Stimulated activated CD4-positive, alpha-beta T cell treated with anti-CD3 and anti-CD28 coated beads, Interleukin-15, amount 100 ng/mL, for 24 hours (primary cell): Measurements from ENCODE around the gene DEFB125.
A peak's percentile ranks its signal among the peaks of the same experiment; 100 is the strongest.
"Not testable (repeated sequence)": the region's sequence is repeated elsewhere in the genome, so short reads cannot be mapped to it uniquely, and the experiment has no call there.

Experiments
- DNase-seq: peaks from one replicate; pipeline ENCODE4 v3.0.0-alpha.2; 2020

DEFB125 gene, protein sequence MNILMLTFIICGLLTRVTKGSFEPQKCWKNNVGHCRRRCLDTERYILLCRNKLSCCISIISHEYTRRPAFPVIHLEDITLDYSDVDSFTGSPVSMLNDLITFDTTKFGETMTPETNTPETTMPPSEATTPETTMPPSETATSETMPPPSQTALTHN

DNA sequence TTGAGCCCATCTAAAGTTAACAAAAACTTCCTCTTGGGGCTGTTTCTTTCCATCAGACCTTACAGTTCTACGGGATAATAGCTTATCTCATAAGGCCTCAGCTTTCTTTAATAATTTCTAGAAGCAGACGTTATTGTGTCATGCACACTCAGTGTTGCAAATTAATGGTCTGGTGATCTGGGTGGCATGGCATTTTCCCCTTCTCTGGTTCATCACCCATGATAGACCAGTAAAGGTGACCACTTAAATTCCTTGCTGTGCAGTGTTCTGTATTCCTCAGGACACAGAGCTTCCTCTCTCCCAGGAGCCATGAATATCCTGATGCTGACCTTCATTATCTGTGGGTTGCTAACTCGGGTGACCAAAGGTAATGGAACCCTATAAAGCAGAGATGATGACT lies at the start of gene DEFB125:
DEFB125 (plus strand) TSS at position 272 of the 400 bp plus-strand sequence; CDS start at position 310, 38 bp downstream.
- DNase-seq = no peak

GRCh38 chr20:60035-60918 lies 27.2 kb upstream of the DEFB125 start:
- DNase-seq = no peak

GRCh38 chr20:61230-61629 lies 26.2 kb upstream of the DEFB125 start:
- DNase-seq = no peak

DNA sequence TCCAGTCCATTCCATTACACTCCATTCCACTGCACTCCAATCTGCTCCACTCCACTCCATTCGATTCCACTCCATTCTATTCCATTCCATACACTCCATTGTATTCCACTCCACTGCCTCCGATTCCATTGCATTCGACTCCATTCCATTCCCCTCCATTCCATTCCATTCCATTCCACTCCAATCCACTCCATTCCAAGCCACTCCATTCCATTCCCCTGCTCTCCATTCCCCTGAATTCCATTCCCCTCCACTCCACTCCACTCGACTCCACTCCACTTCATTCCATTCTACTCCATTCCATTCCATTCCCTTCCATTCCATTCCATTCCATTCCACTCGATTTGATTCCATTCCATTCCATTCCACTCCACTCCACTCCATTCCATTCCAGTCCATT lies 25.7 kb upstream of the DEFB125 start:
- DNase-seq = no peak

- no peak for DNase-seq
These were observed 25.0 kb upstream of the DEFB125 start for GRCh38 chr20:62487-62886.

DNA sequence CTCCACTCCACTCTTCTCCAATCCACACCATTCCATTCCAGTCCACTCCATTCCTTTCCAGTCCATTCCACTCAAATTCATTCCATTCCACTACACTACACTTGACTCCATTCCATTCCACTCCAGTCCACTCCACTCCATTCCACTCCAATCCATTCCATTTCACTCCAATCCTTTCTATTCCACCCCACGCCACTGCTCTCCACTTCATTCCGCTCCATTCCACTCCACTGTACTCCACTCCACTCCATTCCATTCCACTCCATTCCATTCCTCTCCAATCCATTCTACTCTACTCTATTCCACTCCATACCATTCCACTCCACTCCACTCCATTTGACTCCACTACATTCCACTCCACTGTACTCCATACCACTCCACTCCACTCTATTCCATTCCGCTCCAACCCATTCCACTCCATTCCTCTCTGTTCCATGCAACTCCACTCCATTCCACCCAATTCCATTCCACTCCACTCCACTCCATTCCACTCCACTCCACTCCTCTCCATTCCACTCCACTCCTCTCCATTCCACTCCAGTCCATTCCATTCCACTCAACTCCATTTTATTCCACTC lies 23.4 kb upstream of the DEFB125 start:
- no peak for DNase-seq

DNA sequence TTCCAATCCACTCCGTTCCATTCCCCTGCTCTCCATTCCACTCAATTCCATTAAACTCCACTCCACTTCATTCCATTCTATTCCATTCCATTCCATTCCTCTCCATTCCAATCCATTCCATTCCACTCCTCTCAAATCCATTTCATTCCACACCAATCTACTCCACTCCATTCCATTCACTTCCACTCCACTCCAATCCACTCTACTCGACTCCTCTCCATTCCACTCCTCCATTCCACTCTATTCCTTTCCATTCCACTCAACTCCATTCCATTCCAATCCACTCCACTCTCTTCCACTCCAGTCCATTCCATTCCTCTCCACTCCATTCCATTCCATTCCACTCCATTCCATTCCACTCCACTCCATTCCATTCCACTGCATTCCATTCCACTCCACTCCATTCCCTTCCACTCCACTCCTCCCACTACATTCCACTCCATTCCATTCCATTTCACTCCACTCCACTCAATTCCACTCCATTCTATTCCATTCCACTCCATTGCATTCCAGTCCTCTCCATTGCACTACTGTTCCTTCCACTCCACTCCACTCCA lies 22.6 kb upstream of the DEFB125 start:
- DNase-seq = no peak

DNA sequence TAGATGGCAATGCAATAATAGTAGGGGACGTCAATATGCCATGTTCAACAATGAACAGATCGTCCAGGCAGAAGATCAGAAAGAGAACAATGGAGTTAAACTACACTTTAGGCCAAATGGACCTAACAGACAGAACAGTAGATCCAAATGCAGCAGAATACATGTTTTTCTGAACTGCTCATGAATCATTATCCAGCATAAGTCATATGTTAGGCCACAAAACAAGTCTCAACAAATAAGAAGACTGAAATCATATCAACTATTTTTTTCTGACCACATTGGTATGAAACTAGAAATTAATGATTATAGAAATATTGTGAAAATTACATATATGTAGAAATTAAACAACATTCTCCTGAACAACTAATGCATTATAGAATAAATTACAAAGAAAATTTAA lies 10.2 kb upstream of the DEFB125 start:
- no peak for DNase-seq

- no peak for DNase-seq
These were observed 9.1 kb upstream of the DEFB125 start for GRCh38 chr20:78338-78737.

DNA sequence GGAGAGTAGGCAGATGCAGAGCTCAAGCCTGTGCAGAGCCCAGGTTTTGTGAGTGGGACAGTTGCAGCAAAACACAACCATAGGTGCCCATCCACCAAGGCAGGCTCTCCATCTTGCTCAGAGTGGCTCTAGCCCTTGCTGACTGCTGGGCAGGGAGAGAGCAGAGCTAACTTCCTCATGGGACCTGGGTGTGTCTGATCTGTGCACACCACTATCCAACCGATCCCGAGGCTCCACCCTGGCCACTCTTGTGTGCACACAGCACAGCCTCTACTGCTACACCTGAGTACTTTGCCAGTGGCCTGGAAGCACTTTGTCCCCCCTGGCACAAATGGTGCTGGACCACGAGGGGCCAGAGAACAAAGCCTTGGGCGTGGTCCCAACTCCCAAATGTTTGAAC lies 7.9 kb upstream of the DEFB125 start:
- no peak for DNase-seq

GRCh38 chr20:90651-91050 lies 3.2 kb downstream of the DEFB125 start:
- DNase-seq = no peak

- no peak for DNase-seq
These were observed 6.2 kb downstream of the DEFB125 start for GRCh38 chr20:93641-94040.

DNA sequence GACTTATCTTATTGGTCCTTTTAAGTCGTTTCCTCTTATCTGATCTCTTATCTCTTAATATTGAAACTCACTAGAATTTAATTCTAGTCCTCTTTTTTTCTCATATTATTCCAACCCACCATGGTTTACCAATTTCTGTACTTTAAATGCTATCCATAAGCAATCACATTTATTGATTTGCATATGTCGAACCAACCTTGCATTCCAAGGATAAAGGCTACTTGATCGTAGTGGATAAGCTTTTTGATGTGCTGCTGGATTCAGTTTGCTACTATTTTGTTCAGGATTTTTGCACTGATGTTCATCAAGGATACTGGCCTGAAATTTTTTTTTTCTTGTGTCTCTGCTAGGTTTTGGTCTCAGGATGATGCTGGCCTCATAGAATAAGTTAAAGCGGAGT lies 7.7 kb downstream of the DEFB125 start:
- no peak for DNase-seq

DNA sequence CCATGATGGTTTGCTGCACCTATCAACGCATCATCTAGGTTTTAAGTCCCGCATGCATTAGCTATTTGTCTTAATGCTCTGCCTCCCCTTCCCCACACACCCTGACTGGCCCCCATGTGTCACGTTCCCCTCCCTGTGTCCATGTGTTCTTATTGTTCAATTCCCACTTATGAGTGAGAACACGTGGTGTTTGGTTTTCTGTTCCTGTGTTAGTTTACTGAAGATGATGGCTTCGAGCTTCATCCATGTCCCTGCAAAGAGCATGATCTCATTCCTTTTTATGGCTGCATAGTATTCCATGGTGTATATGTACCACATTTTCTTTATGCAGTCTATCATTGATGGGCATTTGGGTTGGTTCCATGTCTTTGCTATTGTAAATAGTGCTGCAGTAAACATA lies 10.2 kb downstream of the DEFB125 start:
- DNase-seq = not testable (repeated sequence)

DNA sequence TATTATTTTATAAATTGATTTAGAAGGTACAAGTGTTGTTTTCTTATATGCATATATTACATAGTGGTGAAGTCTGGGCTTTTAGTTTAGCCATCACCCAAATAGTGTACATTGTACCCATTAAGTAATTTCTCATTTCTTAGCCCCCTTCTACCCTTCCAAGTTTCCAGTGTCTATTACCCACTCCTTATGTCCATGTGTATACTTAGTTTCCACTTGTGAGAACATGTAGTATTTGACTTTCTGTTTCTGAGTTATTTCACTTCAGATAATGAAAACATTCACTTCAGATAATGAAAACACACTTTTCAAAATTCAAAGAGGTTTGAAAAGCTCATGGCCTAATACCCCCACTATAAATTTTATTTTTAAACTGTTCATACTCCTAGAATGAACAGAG lies 14.5 kb downstream of the DEFB125 start:
- no peak for DNase-seq

GRCh38 chr20:103456-103855 lies 16.0 kb downstream of the DEFB125 start:
- DNase-seq = no peak

DNA sequence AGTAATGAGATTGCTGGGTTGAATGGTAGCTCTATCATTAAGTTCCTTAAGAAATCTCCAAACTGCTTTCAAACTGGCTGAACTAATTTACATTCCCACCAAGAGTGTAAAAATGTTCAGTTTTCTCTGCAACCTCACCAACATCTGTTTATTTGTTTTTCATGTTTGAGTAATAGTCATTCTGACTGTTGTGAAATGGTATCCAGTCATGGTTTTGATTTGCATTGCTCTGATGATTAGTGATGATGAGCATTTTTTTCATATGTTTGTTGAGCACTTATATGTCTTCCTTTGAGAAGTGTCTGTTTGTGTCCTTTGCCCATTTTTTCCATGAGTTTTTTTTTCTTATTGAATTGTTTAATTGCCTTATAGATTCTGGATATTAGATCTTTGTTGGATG lies 24.9 kb downstream of the DEFB125 start:
- DNase-seq = no peak

GRCh38 chr20:117518-117917 lies 30.0 kb downstream of the DEFB125 start:
- DNase-seq = no peak

- not testable (repeated sequence) for DNase-seq
These were observed 42.4 kb downstream of the DEFB125 start for GRCh38 chr20:129786-130323.

- DNase-seq = peak; percentile 27
These were observed 50.4 kb downstream of the DEFB125 start for GRCh38 chr20:137668-138490.

GRCh38 chr20:142290-142689 lies 54.8 kb downstream of the DEFB125 start, which contains the start of gene DEFB126:
TSS of gene DEFB126 (plus strand) at chr20:142590. CDS start at chr20:142629, 39 bp downstream.
- no peak for DNase-seq

GRCh38 chr20:145877-146276 lies 58.4 kb downstream of the DEFB125 start:
- no peak for DNase-seq
